Dedifferentiated amniotic fluid mesenchymal stem cell (primary cell): Measurements from ENCODE around the gene FOS.
A peak's percentile ranks its signal among the peaks of the same experiment; 100 is the strongest.
"Not testable (repeated sequence)": the region's sequence is repeated elsewhere in the genome, so short reads cannot be mapped to it uniquely, and the experiment has no call there.

Experiments
- DNase-seq: peaks from one replicate; pipeline ENCODE4 v3.0.0-alpha.2; 2016; ENCODE audit errors: extremely low spot score

Gene FOS

GRCh38 chr14:75278422-75279152 is at the start of gene FOS:
FOS (plus strand) TSS chr14:75278828; CDS start chr14:75278983, 155 bp downstream.
- peak; percentile 91 for DNase-seq

GRCh38 chr14:75229661-75230139 is 48.9 kb upstream of the FOS start:
- no peak for DNase-seq

- DNase-seq = no peak
Measured at GRCh38 chr14:75230140-75230792, 48.4 kb upstream of the FOS start.

GRCh38 chr14:75231320-75231719 is 47.3 kb upstream of the FOS start:
- no peak for DNase-seq

GRCh38 chr14:75232191-75232590 is 46.4 kb upstream of the FOS start:
- no peak for DNase-seq

- no peak for DNase-seq
Measured at GRCh38 chr14:75232597-75232996, 46.0 kb upstream of the FOS start.

GRCh38 chr14:75234173-75235115 is 44.2 kb upstream of the FOS start:
- DNase-seq = peak; percentile 32

- DNase-seq = not testable (repeated sequence)
Measured at GRCh38 chr14:75235198-75235597, 43.4 kb upstream of the FOS start.

GRCh38 chr14:75236467-75236866 is 42.2 kb upstream of the FOS start:
- DNase-seq = no peak

GRCh38 chr14:75236901-75237419 is 41.7 kb upstream of the FOS start:
- DNase-seq = no peak

- DNase-seq = no peak
Measured at GRCh38 chr14:75238756-75239455, 39.7 kb upstream of the FOS start.

GRCh38 chr14:75240781-75241180 is 37.8 kb upstream of the FOS start:
- no peak for DNase-seq

GRCh38 chr14:75242546-75243273 is 35.9 kb upstream of the FOS start:
- peak; percentile 63 for DNase-seq

- DNase-seq = no peak
Measured at GRCh38 chr14:75244121-75244520, 34.5 kb upstream of the FOS start.

- no peak for DNase-seq
Measured at GRCh38 chr14:75246546-75247285, 31.9 kb upstream of the FOS start.

GRCh38 chr14:75247286-75247922 is 31.2 kb upstream of the FOS start:
- DNase-seq = no peak

- DNase-seq = no peak
Measured at GRCh38 chr14:75247939-75248338, 30.7 kb upstream of the FOS start.

- DNase-seq = no peak
Measured at GRCh38 chr14:75249251-75249957, 29.2 kb upstream of the FOS start.

GRCh38 chr14:75249958-75250336 is 28.7 kb upstream of the FOS start:
- no peak for DNase-seq
